Stimulated activated CD4-positive, alpha-beta T cell treated with anti-CD3 and anti-CD28 coated beads, Interleukin-12 subunit alpha, Interleukin-12 subunit beta, amount 100 ng/mL, for 24 hours (primary cell): ENCODE data around the gene PHLPP1.
A peak's percentile ranks its signal among the peaks of the same experiment; 100 is the strongest.

Experiments used
- DNase-seq, 2 experiments: peaks; one replicate each; pipeline ENCODE4 v3.0.0-alpha.2; 2020; ENCODE audit warnings: low read depth in 2 of 2

Gene PHLPP1

GRCh38 chr18:62939926-62940325 is 224.6 kb downstream of the PHLPP1 start:
- no peak for DNase-seq

GRCh38 chr18:62942578-62942977 is 227.2 kb downstream of the PHLPP1 start:
- no peak for DNase-seq

GRCh38 chr18:62944454-62944853 is 229.1 kb downstream of the PHLPP1 start:
- no peak for DNase-seq

- no peak for DNase-seq
These were observed 233.4 kb downstream of the PHLPP1 start for GRCh38 chr18:62948788-62949187.

GRCh38 chr18:62950246-62950645 is 234.9 kb downstream of the PHLPP1 start:
- no peak for DNase-seq

- DNase-seq: no peak
These were observed 237.5 kb downstream of the PHLPP1 start for GRCh38 chr18:62952807-62953206.

- no peak for DNase-seq
These were observed 238.3 kb downstream of the PHLPP1 start for GRCh38 chr18:62953663-62954062.

- DNase-seq: no peak
These were observed 239.0 kb downstream of the PHLPP1 start for GRCh38 chr18:62954366-62954765.

- peak; percentile 8 to 32 for DNase-seq
These were observed 242.6 kb downstream of the PHLPP1 start for GRCh38 chr18:62957885-62958472.

- DNase-seq: no peak
These were observed 244.1 kb downstream of the PHLPP1 start for GRCh38 chr18:62959481-62959880.

- DNase-seq: no peak
These were observed 248.2 kb downstream of the PHLPP1 start for GRCh38 chr18:62963507-62963906.

GRCh38 chr18:62964432-62964831 is 249.1 kb downstream of the PHLPP1 start:
- no peak for DNase-seq

- no peak for DNase-seq
These were observed 251.7 kb downstream of the PHLPP1 start for GRCh38 chr18:62967089-62967488.

GRCh38 chr18:62973689-62974088 is 258.3 kb downstream of the PHLPP1 start:
- no peak for DNase-seq

GRCh38 chr18:62974388-62974787 is 259.0 kb downstream of the PHLPP1 start:
- DNase-seq: no peak

GRCh38 chr18:62974928-62975675 is 259.8 kb downstream of the PHLPP1 start:
- no peak for DNase-seq

GRCh38 chr18:62975785-62976184 is 260.4 kb downstream of the PHLPP1 start:
- DNase-seq: no peak

GRCh38 chr18:62976227-62976626 is 260.9 kb downstream of the PHLPP1 start:
- no peak for DNase-seq

- DNase-seq: no peak
These were observed 262.2 kb downstream of the PHLPP1 start for GRCh38 chr18:62977512-62977911.

- no peak for DNase-seq
These were observed 263.1 kb downstream of the PHLPP1 start for GRCh38 chr18:62978251-62979049.

GRCh38 chr18:62979176-62979575 is 263.8 kb downstream of the PHLPP1 start:
- DNase-seq: no peak

- DNase-seq: no peak
These were observed 264.6 kb downstream of the PHLPP1 start for GRCh38 chr18:62979900-62980299.

- DNase-seq: no peak
These were observed 266.2 kb downstream of the PHLPP1 start for GRCh38 chr18:62981566-62981965.
